Liver (tissue), 9 donors: ENCODE results near the gene MAPKAP1. TPM values are rescaled to one million over a fixed set of nuclear protein-coding genes. Genes with fewer than 3 reads are reported as not detected.
A peak's percentile ranks its signal among the peaks of the same experiment; 100 is the strongest.

Experiments
- DNase-seq: peaks from one replicate; pipeline ENCODE4 v3.0.0-alpha.2; 2017; ENCODE audit warnings: low spot score
- H3K27ac ChIP-seq, 2 donors: one replicate each; pipeline ENCODE4 v1.7.0; 2013; ENCODE audit warnings: inconsistent platforms in 2 of 2, low read length in 2 of 2, control low read depth in 1 of 2, low read depth in 1 of 2, mild to moderate bottlenecking in 1 of 2
- H3K27me3 ChIP-seq, 4 donors: one replicate each; pipeline versions ENCODE4 v1.6.1 to v1.7.0; 2013; ENCODE audit warnings: low read length in 3 of 4, inconsistent platforms in 1 of 4, mild to moderate bottlenecking in 1 of 4, moderate library complexity in 1 of 4; ENCODE audit not compliant: control insufficient read depth in 4 of 4, insufficient read depth in 4 of 4
- H3K36me3 ChIP-seq, 4 donors: one replicate each; pipeline versions ENCODE4 v1.6.1 to v1.7.0; 2013; ENCODE audit warnings: low read length in 3 of 4, mild to moderate bottlenecking in 3 of 4, low read depth in 1 of 4, moderate library complexity in 1 of 4; ENCODE audit not compliant: control insufficient read depth in 4 of 4, insufficient read depth in 3 of 4
- H3K4me1 ChIP-seq, 4 donors: one replicate each; pipeline versions ENCODE4 v1.6.1 to v1.7.0; 2013; ENCODE audit warnings: low read length in 3 of 4, mild to moderate bottlenecking in 3 of 4, moderate library complexity in 1 of 4; ENCODE audit not compliant: control insufficient read depth in 4 of 4, insufficient read depth in 4 of 4
- H3K4me3 ChIP-seq, 3 donors: one replicate each; pipeline versions ENCODE4 v1.6.1 to v1.7.0; 2013; ENCODE audit warnings: low read length in 3 of 3, control low read depth in 1 of 3, low read depth in 1 of 3, mild to moderate bottlenecking in 1 of 3
- H3K9ac ChIP-seq, 2 donors: one replicate each; pipeline ENCODE4 v1.7.0; 2013; ENCODE audit warnings: low read length in 2 of 2, mild to moderate bottlenecking in 2 of 2, moderate library complexity in 2 of 2, control low read depth in 1 of 2, low read depth in 1 of 2
- H3K9me3 ChIP-seq, 4 donors: one replicate each; pipeline versions ENCODE4 v1.6.1 to v1.7.0; 2013; ENCODE audit warnings: low read length in 3 of 4; ENCODE audit not compliant: control insufficient read depth in 4 of 4
- EGR1 ChIP-seq, 2 donors: IDR thresholded peaks; 2 replicates each; pipeline ENCODE4 v1.6.1; 2016 to 2018; ENCODE audit warnings: antibody characterized with exemption in 2 of 2, low read depth in 2 of 2
- FOXA1 ChIP-seq: IDR thresholded peaks from 2 replicates; pipeline ENCODE4 v1.6.1; 2016; ENCODE audit warnings: antibody characterized with exemption
- FOXA2 ChIP-seq: IDR thresholded peaks from 2 replicates; pipeline ENCODE4 v1.6.1; 2016; ENCODE audit warnings: antibody characterized with exemption
- HNF4A ChIP-seq, 2 donors: conservative IDR thresholded peaks; 2 replicates each; pipeline ENCODE4 v1.6.1; 2016; ENCODE audit warnings: antibody characterized with exemption in 2 of 2, mild to moderate bottlenecking in 2 of 2
- RXRA ChIP-seq, 2 donors: IDR thresholded peaks; 2 replicates each; pipeline ENCODE4 v1.6.1; 2017 to 2018; ENCODE audit warnings: antibody characterized with exemption in 2 of 2, mild to moderate bottlenecking in 1 of 2
- SP1 ChIP-seq: IDR thresholded peaks from 2 replicates; pipeline ENCODE4 v1.6.1; 2018; ENCODE audit warnings: antibody characterized with exemption, mild to moderate bottlenecking
- TAF1 ChIP-seq: conservative IDR thresholded peaks from 2 replicates; pipeline ENCODE4 v1.6.1; 2016; ENCODE audit warnings: antibody characterized with exemption, mild to moderate bottlenecking
- YY1 ChIP-seq: IDR thresholded peaks from 2 replicates; pipeline ENCODE4 v1.6.1; 2016; ENCODE audit warnings: antibody characterized with exemption, mild to moderate bottlenecking
- WGBS: extraction: QIAGEN DNeasy Blood & Tissue Kit; methylation state at CpG from one replicate; pipeline ENCODE4 v1.1.7; 2013; 5-methylcytosine and 5-hydroxymethylcytosine counted together
- polyA plus RNA-seq, 2 donors: library from polyadenylated mRNA; stranded (reverse) in 1 of 2; unstranded in 1 of 2; fragments of 200-250 nt in 1 of 2; fragments of >200 nt in 1 of 2; fragmentation: Nextera tagmentation in 1 of 2; extraction: Ambion mirVana in 1 of 2; gene quantifications; one replicate each; pipeline versions ENCODE4 v1.2.1 to v1.2.3, GENCODE V29; 2013 to 2015
- total RNA-seq, 2 donors: library from RNA; depleted of rRNA; stranded (reverse); fragments of >200 nt; gene quantifications; one replicate each; pipeline ENCODE4 v1.2.3, GENCODE V29; 2014
- TF ChIP-seq, protein P1 (sequence below): IDR thresholded peaks from 2 replicates; pipeline ENCODE4 v1.6.1; 2016; ENCODE audit warnings: antibody characterized with exemption
- TF ChIP-seq, protein P2 (sequence below): IDR thresholded peaks from 2 replicates; pipeline ENCODE4 v1.6.1; 2016; ENCODE audit warnings: antibody characterized with exemption
- TF ChIP-seq, protein P3 (sequence below): IDR thresholded peaks from 2 replicates; pipeline ENCODE4 v1.6.1; 2016; ENCODE audit warnings: antibody characterized with exemption, mild to moderate bottlenecking
- TF ChIP-seq, protein P4 (sequence below): IDR thresholded peaks from 2 replicates; pipeline ENCODE4 v1.6.1; 2016; ENCODE audit warnings: antibody characterized with exemption
- TF ChIP-seq, protein P5 (sequence below): fragments of 150-350 bp; IDR thresholded peaks from 2 replicates; pipeline ENCODE4 v1.5.1; 2017; ENCODE audit warnings: improper control_type of control experiment, low read depth, low read length; ENCODE audit not compliant: missing input control
- donor health status: healthy.
- donor health status: healthy.
- donor health status: healthy.
- donor health status: healthy.
- donor health status: healthy.

Gene MAPKAP1
- total and polyA plus RNA-seq, 4 donors = 23.6 to 55.9 (median 32.7) TPM

DNA sequence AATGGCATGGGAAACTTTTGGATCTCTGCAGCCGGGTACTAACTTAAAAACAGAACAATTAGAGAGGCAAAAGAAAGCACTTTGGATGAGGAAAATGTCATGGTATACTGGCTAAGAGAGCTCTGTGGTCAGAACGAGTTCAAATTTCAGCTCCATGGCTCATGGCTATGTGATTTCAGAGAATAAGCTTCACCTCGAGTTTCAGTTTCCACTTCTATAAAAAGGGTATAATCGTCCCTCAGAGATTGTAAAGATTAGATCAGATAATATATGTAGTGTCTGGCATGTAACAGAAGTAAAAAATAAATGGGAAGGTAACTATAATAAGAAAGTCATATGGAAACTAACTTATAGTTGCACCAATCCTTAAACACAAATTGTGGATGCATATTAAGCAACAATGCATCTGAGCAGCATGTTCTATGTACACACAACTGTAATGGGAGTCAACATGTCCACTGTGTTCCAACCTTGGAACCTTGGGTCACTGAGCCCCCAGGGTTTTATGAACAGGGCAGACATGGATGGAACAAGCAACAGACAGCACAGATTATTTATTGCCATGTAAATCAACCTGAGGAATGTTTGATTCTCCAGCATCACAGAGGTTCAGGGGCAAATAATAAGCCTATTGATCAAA lies 145.4 kb downstream of the MAPKAP1 start (continued):
- TF ChIP-seq, protein P1, sequence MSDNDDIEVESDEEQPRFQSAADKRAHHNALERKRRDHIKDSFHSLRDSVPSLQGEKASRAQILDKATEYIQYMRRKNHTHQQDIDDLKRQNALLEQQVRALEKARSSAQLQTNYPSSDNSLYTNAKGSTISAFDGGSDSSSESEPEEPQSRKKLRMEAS = no peak

DNA sequence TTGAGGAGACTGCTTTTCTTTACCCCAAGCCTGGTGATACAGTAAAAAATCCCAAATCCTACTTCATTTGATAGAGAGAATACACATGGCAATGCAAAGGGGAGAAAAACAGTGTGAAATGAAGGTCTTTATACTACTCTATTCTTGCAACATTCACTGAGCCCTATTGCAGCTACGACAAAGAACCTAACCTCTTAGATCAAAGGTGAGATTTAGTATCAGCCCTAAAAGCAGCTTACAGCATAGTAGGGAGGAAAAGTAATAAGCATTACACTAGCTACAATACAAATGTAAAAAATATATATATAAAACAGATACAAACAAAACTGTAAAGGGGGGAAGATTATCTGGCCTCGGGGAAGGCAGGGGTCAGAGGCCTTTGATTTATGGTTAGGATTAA lies 147.1 kb downstream of the MAPKAP1 start:
- 56% methylated on average over 2 of the region's 2 CpGs for WGBS
- peaks cover 0 to 1% (median 0%) of the 10 kb centered on the region in 4 donors for H3K36me3 ChIP-seq
- no peak overlapping the region for H3K9ac ChIP-seq
- TF ChIP-seq, protein P2, sequence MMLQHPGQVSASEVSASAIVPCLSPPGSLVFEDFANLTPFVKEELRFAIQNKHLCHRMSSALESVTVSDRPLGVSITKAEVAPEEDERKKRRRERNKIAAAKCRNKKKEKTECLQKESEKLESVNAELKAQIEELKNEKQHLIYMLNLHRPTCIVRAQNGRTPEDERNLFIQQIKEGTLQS = no peak
- TF ChIP-seq HNF4A (conservative IDR thresholded peaks at IDR 0.05) = peak in 1 of 2 donors; percentile 23
- no peak overlapping the region for H3K4me3 ChIP-seq
- no peak overlapping the region for H3K27ac ChIP-seq
- no peaks in the 10 kb centered on the region for H3K27me3 ChIP-seq
- DNase-seq = no peak
- no peaks in the 10 kb centered on the region for H3K4me1 ChIP-seq
- no peaks in the 10 kb centered on the region for H3K9me3 ChIP-seq

DNA sequence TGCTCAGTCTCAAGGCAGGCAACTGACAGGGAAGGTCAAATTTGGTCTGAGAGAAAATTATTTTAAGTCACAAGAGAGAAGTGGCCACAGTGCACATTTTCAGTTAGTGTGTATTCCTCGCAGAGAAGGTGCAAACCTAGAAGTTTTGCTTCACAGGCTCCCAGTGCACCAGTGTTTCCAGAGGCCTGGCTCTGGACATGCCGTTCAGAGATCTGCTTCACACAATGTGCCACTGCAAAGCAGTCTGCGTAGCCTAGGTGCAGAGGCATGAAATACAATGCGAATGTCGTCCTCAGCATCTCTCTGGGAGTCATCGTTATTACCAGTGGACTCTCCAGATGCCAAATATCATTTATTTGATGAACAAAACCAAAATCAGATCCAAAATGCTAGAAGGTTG lies 147.8 kb downstream of the MAPKAP1 start:
- TF ChIP-seq, protein P1 = no peak
- TF ChIP-seq, protein P3, sequence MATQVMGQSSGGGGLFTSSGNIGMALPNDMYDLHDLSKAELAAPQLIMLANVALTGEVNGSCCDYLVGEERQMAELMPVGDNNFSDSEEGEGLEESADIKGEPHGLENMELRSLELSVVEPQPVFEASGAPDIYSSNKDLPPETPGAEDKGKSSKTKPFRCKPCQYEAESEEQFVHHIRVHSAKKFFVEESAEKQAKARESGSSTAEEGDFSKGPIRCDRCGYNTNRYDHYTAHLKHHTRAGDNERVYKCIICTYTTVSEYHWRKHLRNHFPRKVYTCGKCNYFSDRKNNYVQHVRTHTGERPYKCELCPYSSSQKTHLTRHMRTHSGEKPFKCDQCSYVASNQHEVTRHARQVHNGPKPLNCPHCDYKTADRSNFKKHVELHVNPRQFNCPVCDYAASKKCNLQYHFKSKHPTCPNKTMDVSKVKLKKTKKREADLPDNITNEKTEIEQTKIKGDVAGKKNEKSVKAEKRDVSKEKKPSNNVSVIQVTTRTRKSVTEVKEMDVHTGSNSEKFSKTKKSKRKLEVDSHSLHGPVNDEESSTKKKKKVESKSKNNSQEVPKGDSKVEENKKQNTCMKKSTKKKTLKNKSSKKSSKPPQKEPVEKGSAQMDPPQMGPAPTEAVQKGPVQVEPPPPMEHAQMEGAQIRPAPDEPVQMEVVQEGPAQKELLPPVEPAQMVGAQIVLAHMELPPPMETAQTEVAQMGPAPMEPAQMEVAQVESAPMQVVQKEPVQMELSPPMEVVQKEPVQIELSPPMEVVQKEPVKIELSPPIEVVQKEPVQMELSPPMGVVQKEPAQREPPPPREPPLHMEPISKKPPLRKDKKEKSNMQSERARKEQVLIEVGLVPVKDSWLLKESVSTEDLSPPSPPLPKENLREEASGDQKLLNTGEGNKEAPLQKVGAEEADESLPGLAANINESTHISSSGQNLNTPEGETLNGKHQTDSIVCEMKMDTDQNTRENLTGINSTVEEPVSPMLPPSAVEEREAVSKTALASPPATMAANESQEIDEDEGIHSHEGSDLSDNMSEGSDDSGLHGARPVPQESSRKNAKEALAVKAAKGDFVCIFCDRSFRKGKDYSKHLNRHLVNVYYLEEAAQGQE = no peak
- TF ChIP-seq, protein P4, sequence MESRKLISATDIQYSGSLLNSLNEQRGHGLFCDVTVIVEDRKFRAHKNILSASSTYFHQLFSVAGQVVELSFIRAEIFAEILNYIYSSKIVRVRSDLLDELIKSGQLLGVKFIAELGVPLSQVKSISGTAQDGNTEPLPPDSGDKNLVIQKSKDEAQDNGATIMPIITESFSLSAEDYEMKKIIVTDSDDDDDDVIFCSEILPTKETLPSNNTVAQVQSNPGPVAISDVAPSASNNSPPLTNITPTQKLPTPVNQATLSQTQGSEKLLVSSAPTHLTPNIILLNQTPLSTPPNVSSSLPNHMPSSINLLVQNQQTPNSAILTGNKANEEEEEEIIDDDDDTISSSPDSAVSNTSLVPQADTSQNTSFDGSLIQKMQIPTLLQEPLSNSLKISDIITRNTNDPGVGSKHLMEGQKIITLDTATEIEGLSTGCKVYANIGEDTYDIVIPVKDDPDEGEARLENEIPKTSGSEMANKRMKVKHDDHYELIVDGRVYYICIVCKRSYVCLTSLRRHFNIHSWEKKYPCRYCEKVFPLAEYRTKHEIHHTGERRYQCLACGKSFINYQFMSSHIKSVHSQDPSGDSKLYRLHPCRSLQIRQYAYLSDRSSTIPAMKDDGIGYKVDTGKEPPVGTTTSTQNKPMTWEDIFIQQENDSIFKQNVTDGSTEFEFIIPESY = no peak
- no peak for TF ChIP-seq YY1
- TF ChIP-seq, protein P2 = no peak
- no peak for TF ChIP-seq HNF4A (conservative IDR thresholded peaks at IDR 0.05)
- no peak for TF ChIP-seq EGR1 (IDR thresholded peaks at IDR 0.05; ENCODE audit: low read depth in 2 of 2)
- no peak for TF ChIP-seq RXRA (IDR thresholded peaks at IDR 0.05)
- no peak for TF ChIP-seq SP1
- no peak for TF ChIP-seq FOXA2
- TF ChIP-seq TAF1 = no peak
- TF ChIP-seq, protein P5, sequence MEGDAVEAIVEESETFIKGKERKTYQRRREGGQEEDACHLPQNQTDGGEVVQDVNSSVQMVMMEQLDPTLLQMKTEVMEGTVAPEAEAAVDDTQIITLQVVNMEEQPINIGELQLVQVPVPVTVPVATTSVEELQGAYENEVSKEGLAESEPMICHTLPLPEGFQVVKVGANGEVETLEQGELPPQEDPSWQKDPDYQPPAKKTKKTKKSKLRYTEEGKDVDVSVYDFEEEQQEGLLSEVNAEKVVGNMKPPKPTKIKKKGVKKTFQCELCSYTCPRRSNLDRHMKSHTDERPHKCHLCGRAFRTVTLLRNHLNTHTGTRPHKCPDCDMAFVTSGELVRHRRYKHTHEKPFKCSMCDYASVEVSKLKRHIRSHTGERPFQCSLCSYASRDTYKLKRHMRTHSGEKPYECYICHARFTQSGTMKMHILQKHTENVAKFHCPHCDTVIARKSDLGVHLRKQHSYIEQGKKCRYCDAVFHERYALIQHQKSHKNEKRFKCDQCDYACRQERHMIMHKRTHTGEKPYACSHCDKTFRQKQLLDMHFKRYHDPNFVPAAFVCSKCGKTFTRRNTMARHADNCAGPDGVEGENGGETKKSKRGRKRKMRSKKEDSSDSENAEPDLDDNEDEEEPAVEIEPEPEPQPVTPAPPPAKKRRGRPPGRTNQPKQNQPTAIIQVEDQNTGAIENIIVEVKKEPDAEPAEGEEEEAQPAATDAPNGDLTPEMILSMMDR = no peak
- no peak for TF ChIP-seq FOXA1

More for the DNA sequence above, 147.8 kb downstream of the MAPKAP1 start:
- no peak for DNase-seq
- H3K4me3 ChIP-seq = no peak overlapping the region
- no peak overlapping the region for H3K27ac ChIP-seq
- no peaks in the 10 kb centered on the region for H3K27me3 ChIP-seq
- no peaks in the 10 kb centered on the region for H3K9me3 ChIP-seq
- no peaks in the 10 kb centered on the region for H3K4me1 ChIP-seq
- H3K36me3 ChIP-seq = peaks cover 0 to 1% (median 0%) of the 10 kb centered on the region in 4 donors
- H3K9ac ChIP-seq = no peak overlapping the region
- WGBS = 94% methylated on average over 6 of the region's 6 CpGs
